Astrocyte of the spinal cord (primary cell): ENCODE data around the gene SELENOP.

Experiments
- DNase-seq: peaks from one replicate; pipeline ENCODE4 v3.0.0; 2011; ENCODE audit warnings: low read depth, low spot score
- H3K4me3 ChIP-seq: 2 replicates; pipeline ENCODE4 v1.5.1; 2011; ENCODE audit warnings: low read depth, mild to moderate bottlenecking, low read length, moderate library complexity
- CTCF ChIP-seq: IDR thresholded peaks from 2 replicates; pipeline ENCODE4 v1.5.1; 2012; ENCODE audit warnings: low read depth, mild to moderate bottlenecking, low read length, inconsistent platforms
- in situ Hi-C: cut with HindIII; loops from 2 replicates; pipeline ENCODE4 v1.10.0; 2017; ENCODE audit warnings: low sequenced_read_pairs

Gene SELENOP

GRCh38 chr5:42798284-42799240 is 13.1 kb downstream of the SELENOP start:
- no peak for TF ChIP-seq CTCF
- H3K4me3 ChIP-seq, result no peak overlapping the region
- in situ Hi-C loops, result no loop called here
- no peak for DNase-seq

- DNase-seq, result no peak
- H3K4me3 ChIP-seq, result no peak overlapping the region
- no peak for TF ChIP-seq CTCF
- in situ Hi-C loops, result no loop called here
These were observed 20.5 kb downstream of the SELENOP start for GRCh38 chr5:42791151-42791550.

- no peak overlapping the region for H3K4me3 ChIP-seq
- no peak for TF ChIP-seq CTCF
- in situ Hi-C loops, result no loop called here
- no peak for DNase-seq
These were observed 23.8 kb downstream of the SELENOP start for GRCh38 chr5:42787845-42788244.

- in situ Hi-C loops, result no loop called here
- no peak overlapping the region for H3K4me3 ChIP-seq
- no peak for TF ChIP-seq CTCF
- DNase-seq, result no peak
These were observed 24.6 kb downstream of the SELENOP start for GRCh38 chr5:42787073-42787472.

GRCh38 chr5:42785756-42786155 is 25.9 kb downstream of the SELENOP start:
- in situ Hi-C loops, result no loop called here
- no peak for TF ChIP-seq CTCF

GRCh38 chr5:42784132-42784531 is 27.6 kb downstream of the SELENOP start:
- in situ Hi-C loops, result no loop called here
- H3K4me3 ChIP-seq, result no peak overlapping the region
- no peak for TF ChIP-seq CTCF
- DNase-seq, result no peak

More at GRCh38 chr5:42785756-42786155, 25.9 kb downstream of the SELENOP start:
- no peak for DNase-seq
- no peak overlapping the region for H3K4me3 ChIP-seq
